GM12801 (cell line): ENCODE results near the gene GLYATL1.

Source experiments
- TF ChIP-seq, protein P1 (sequence below): IDR thresholded peaks from one replicate; pipeline ENCODE4 v1.5.1; 2011; ENCODE audit warnings: control low read depth; ENCODE audit not compliant: insufficient read length; ENCODE audit errors: extremely low read depth

Gene GLYATL1, protein sequence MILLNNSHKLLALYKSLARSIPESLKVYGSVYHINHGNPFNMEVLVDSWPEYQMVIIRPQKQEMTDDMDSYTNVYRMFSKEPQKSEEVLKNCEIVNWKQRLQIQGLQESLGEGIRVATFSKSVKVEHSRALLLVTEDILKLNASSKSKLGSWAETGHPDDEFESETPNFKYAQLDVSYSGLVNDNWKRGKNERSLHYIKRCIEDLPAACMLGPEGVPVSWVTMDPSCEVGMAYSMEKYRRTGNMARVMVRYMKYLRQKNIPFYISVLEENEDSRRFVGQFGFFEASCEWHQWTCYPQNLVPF

DNA sequence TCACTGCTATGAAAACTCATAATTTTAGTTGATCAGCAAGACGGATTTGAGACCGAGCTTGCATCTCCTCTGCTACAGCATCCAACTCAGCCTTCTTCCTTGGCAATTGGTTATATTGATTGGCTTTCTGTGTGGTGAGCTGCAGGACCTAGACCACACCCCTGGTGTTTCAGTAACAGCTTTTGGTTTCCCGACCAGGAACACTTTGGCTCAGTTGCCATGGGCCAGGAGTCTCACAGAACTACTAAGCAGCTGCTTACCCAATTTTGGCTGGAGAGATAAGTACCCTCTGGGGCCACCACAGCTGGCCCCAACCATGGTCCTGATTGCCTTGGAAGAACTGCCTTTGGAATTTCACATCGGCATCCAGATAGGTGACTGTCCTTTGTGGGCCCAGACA lies at the start of gene GLYATL1:
GLYATL1 (plus strand) TSS at position 212 of the 400 bp plus-strand sequence. CDS start 7,600 bp downstream, outside the sequence.
- TF ChIP-seq, protein P1, sequence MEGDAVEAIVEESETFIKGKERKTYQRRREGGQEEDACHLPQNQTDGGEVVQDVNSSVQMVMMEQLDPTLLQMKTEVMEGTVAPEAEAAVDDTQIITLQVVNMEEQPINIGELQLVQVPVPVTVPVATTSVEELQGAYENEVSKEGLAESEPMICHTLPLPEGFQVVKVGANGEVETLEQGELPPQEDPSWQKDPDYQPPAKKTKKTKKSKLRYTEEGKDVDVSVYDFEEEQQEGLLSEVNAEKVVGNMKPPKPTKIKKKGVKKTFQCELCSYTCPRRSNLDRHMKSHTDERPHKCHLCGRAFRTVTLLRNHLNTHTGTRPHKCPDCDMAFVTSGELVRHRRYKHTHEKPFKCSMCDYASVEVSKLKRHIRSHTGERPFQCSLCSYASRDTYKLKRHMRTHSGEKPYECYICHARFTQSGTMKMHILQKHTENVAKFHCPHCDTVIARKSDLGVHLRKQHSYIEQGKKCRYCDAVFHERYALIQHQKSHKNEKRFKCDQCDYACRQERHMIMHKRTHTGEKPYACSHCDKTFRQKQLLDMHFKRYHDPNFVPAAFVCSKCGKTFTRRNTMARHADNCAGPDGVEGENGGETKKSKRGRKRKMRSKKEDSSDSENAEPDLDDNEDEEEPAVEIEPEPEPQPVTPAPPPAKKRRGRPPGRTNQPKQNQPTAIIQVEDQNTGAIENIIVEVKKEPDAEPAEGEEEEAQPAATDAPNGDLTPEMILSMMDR = no peak

DNA sequence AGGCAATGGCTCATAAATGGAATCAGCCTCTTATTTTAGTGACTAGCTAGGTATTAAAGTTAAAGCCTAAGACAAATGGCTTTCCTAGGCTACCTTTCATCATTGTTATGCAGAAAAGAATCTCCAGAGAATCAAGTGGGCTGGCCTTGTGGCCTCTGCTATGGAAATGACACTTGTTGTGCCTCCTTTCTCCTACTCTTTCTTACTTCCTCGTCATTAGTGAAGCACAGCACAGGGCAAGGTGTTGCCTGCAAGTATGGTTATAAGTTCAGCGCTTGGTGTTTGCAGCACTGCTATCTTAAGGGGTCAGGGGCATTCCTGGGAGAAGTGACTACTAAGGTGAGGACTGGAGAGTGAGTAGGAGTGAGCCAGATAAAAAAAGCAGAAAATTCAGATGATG lies 45.4 kb upstream of the GLYATL1 start:
- TF ChIP-seq, protein P1 = no peak

DNA sequence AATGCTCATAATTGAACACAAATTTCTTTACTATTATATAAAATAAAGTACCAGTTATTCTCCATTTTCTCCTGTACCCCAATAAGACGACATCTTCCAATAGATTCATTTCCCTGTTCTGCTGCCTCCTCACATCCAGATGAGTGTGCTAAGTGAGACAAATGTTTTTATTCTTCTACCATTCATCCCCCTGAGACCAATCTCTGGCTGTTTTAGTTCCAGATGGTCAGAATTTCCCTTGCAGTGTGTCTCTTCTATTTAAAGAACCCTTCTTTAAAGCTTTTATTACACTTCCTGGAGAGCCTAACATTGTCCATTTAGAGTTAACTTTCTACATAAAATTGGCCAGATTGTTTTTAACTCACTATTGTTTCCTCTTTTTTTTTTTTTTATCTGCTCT lies 41.2 kb upstream of the GLYATL1 start:
- TF ChIP-seq, protein P1 = no peak

DNA sequence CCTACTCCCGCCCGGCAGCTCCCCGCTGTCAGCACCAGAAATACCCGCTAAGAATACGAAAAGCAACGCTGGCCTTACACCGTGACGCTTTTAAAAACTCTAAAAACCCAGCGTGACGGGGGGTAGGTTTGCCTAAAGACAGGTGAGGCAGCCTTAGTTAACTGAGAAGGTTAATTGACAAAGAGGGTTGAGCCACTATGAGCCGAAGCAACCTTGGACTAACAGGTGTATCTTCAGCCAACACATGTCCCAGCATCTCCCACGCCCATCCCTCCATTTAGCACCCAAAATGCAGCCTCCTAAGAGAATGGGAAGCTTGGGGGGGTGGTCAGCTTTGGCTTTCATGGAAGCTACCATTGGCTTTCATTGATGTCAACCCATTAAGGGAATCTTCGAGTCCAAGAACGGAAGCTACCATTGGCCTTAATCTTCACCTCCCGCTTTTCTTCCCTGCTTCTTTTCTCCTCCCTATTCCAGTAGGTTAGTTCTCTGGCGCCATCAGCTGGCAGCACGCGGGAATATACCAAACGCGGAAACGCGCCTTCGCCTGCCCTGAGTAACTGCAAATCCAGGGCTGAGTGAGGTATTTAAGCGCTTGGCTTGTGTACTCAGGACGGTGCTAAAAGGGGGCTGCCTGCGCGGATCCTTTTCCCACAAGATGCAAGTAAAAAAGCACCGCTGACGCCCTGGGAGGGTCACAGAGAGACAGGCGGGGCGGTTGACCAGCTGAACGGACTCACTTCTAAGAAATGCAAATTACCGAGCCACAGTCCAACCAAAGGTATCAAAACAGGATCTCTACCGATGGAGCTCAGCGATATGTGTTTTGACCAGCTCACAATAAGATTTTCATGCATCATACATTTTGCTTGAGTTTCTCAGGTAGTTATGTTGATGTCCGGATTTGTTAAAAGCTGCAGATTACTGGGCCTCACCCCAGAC lies 38.5 kb upstream of the GLYATL1 start:
- TF ChIP-seq, protein P1 = no peak

DNA sequence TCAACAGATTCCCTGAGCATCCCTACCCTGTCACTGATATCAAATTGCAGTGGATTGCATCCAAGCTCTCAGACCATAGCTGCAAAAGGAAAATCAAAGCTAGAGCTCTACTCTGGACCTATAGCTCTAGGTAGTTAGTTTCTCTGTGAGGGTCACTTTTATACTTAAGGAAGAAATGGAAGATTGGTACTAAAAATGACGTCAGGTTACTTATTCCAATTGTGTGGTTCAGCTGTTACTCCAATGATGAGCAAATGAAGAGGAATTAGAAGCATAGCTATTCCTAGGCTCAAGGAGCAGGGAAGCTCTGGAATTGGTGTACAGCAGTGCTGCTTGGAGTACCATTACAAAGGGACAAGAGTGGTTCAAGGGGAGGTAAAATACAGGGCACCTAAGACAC lies 36.4 kb upstream of the GLYATL1 start:
- TF ChIP-seq, protein P1 = no peak

DNA sequence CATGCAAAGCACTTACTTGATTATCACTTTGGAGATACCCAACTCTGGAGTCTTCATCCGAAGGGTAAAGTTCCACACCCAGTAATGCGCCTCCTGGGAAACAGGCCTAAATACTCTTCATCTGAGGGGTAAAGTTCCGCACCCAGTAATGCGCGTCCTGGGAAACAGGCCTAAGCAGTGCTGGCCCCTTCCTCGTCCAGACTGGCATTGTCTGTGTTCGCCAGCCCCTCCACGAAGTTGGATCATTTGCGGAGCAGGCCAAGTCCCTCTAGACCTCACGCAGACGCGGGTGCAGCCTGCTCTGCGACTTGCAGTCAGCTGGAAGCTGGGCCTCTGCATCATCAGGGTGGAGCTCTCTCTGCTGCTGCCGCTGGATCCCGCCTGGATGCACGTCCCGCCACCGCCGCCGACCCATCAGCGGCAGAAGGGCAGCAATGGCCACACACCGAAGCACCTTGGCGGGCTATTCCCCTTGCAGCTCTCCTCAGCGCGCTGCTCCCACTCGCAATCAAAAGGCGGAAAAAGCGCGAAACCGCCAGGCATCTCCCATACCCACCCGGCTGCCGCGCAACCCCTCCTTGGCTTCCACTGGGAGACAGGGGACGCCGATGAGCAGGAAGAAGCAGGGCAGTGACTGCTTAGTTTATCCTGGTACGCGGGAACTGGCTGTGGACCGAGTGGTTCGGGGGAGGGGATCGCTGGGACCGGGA lies 34.1 kb upstream of the GLYATL1 start:
- TF ChIP-seq, protein P1 = no peak
